ENCODE measurements around the gene CXCL8. TPM values are rescaled to one million over a fixed set of nuclear protein-coding genes. Genes with fewer than 3 reads are reported as not detected.
A peak's percentile ranks its signal among the peaks of the same experiment; 100 is the strongest.

The CXCL8 gene
- total and polyA plus RNA-seq, 2 of the 8 experiments (the other 6 are each of a cell fraction or from before 2014, with no cell fraction given), result not detected

GRCh38 chr4:73703320-73703719, 37.0 kb upstream of the CXCL8 start:
- DNase-seq (ENCODE audit: low read depth in 1 of 2, low spot score in 2 of 2) (no peak), FAIRE-seq (no peak)
- H2AK5ac ChIP-seq (ENCODE audit: low read depth, low read length), result no peak overlapping the region
- no peak overlapping the region for H3K56ac ChIP-seq (replicated peaks; ENCODE audit: insufficient read length, low read depth, low read length)
- no peaks in the 10 kb centered on the region for H3K23me2 ChIP-seq (ENCODE audit: low read depth, low read length)
- no peak overlapping the region for H3K27ac ChIP-seq (ENCODE audit: low read depth, low read length)
- no peak overlapping the region for H4K91ac ChIP-seq (replicated peaks; ENCODE audit: insufficient read length, low read length)
- no peak overlapping the region for H3K9ac ChIP-seq (replicated peaks in 1 of 4; ENCODE audit: extremely low read depth in 1 of 4, low read depth in 3 of 4, low read length in 3 of 4)
- no peak overlapping the region for H3K14ac ChIP-seq (ENCODE audit: insufficient read length)
- H3K4me3 ChIP-seq (ENCODE audit: extremely low read depth in 1 of 4, insufficient read depth in 2 of 4, low read depth in 3 of 4, low read length in 4 of 4), result no peak overlapping the region
- H4K8ac ChIP-seq (ENCODE audit: extremely low read depth, insufficient read depth, low read length), result no peak overlapping the region
- H3K18ac ChIP-seq (ENCODE audit: extremely low read depth, low read length), result no peak overlapping the region; the same call in 1 of the 2 replicates
- H3K4me2 ChIP-seq (ENCODE audit: insufficient read depth in 1 of 2, low read depth in 2 of 2, low read length in 2 of 2), result no peak overlapping the region
- H3K4me1 ChIP-seq (replicated peaks in 1 of 4; ENCODE audit: control insufficient read depth in 3 of 4, insufficient read depth in 4 of 4, low read length in 3 of 4), result peaks cover 0 to 7% (median 3%) of the 10 kb centered on the region in 4 experiments; a peak in 5 of 7 replicates
- no peak overlapping the region for H2BK15ac ChIP-seq (ENCODE audit: low read length)
- ChIA-PET POLR2A (ENCODE audit: partially characterized antibody) (no interaction called here), CTCF (ENCODE audit: partially characterized antibody) (no interaction called here)
- H3K4ac ChIP-seq (replicated peaks; ENCODE audit: insufficient read length, low read depth, low read length), result no peak overlapping the region
- H2BK20ac ChIP-seq (ENCODE audit: low read length), result peak overlapping the region; percentile 64
- no peaks in the 10 kb centered on the region for H3K27me3 ChIP-seq (replicated peaks in 1 of 4; ENCODE audit: control insufficient read depth in 3 of 4, extremely low read depth in 1 of 4, insufficient read depth in 3 of 4, low read length in 3 of 4)
- H3K23ac ChIP-seq (ENCODE audit: insufficient read length), result no peak overlapping the region
- no peaks in the 10 kb centered on the region for H3K36me3 ChIP-seq (ENCODE audit: control insufficient read depth in 2 of 4, insufficient read depth in 4 of 4, low read length in 3 of 4)
- no peaks in the 10 kb centered on the region for H4K20me1 ChIP-seq (replicated peaks in 1 of 2; ENCODE audit: control insufficient read depth in 1 of 2, insufficient read depth in 2 of 2, low read length in 2 of 2)
- H2BK12ac ChIP-seq (ENCODE audit: low read depth, low read length), result peak overlapping the region; percentile 60
- no peaks in the 10 kb centered on the region for H3K9me3 ChIP-seq (ENCODE audit: insufficient read depth in 2 of 2, low read depth in 1 of 2, low read length in 1 of 2)
- no peak overlapping the region for H2AFZ ChIP-seq (ENCODE audit: low read length)
- peak overlapping the region; percentile 14 for H2BK120ac ChIP-seq (replicated peaks; ENCODE audit: low read depth, low read length)
- H4K5ac ChIP-seq (ENCODE audit: insufficient read length, low read depth, low read length), result no peak overlapping the region
- H3K79me2 ChIP-seq (ENCODE audit: control insufficient read depth in 1 of 2, insufficient read depth in 2 of 2, low read length in 2 of 2), result no peaks in the 10 kb centered on the region
- H3K79me1 ChIP-seq (ENCODE audit: low read depth, low read length), result no peaks in the 10 kb centered on the region
- H2BK5ac ChIP-seq (ENCODE audit: low read depth, low read length), result peak overlapping the region; percentile 68; the same call in 1 of the 2 replicates
- WGBS, 2 experiments (ENCODE audit: extremely low coverage in 1 of 2, insufficient coverage in 1 of 2, insufficient read length in 1 of 2, insufficient replicate concordance in 2 of 2, low coverage in 1 of 2, low lambda C conversion rate in 2 of 2, missing lambda C conversion rate in 1 of 2), result 92% methylated on average over 1 of the region's 1 CpG; no CpG with 5 or more reads in 1 of the 2 experiments
- TF ChIP-seq RBBP5 (IDR thresholded peaks at IDR 0.05; ENCODE audit: borderline replicate concordance, low read depth, low read length) (no peak), JUND (IDR thresholded peaks at IDR 0.05; ENCODE audit: low read length) (no peak), RFX5 (IDR thresholded peaks at IDR 0.05; ENCODE audit: borderline replicate concordance, low read depth, low read length) (no peak), SIX5 (IDR thresholded peaks at IDR 0.05; ENCODE audit: low read depth, low read length) (no peak), CREB1 (IDR thresholded peaks at IDR 0.05) (no peak), MAX (IDR thresholded peaks at IDR 0.05) (no peak), E2F6 (IDR thresholded peaks at IDR 0.05) (no peak), RAD21 (IDR thresholded peaks at IDR 0.05 in 1 of 2, conservative IDR thresholded peaks at IDR 0.05 in 1 of 2; ENCODE audit: low read depth in 2 of 2, low read length in 2 of 2) (no peak), TBP (IDR thresholded peaks at IDR 0.05; ENCODE audit: low read depth, low read length) (no peak), BACH1 (IDR thresholded peaks at IDR 0.05; ENCODE audit: low read length) (no peak)

Measured in H1 (cell line).